Measurements from ENCODE around the gene RBM4.

Gene RBM4

DNA sequence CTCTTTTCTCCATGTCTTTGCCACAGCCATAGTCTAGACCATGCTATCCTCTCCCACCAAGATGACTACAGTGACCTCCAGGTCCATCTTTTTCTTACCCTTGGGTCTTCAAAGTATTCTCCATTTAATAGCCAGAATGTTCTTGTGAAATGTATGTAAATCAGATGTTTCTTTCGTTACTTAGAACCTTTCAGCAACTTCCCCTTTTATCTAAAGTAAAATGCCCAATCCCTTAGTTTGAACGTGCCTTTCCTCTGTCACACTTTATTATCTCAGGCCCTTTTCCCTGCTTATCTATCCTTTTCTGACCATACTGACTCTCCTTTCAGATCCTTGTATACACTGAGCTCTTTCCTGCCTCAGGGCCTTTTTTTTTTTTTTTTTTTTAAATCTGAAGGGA lies 21.3 kb downstream of the RBM4 start:
- no peak for DNase-seq

DNA sequence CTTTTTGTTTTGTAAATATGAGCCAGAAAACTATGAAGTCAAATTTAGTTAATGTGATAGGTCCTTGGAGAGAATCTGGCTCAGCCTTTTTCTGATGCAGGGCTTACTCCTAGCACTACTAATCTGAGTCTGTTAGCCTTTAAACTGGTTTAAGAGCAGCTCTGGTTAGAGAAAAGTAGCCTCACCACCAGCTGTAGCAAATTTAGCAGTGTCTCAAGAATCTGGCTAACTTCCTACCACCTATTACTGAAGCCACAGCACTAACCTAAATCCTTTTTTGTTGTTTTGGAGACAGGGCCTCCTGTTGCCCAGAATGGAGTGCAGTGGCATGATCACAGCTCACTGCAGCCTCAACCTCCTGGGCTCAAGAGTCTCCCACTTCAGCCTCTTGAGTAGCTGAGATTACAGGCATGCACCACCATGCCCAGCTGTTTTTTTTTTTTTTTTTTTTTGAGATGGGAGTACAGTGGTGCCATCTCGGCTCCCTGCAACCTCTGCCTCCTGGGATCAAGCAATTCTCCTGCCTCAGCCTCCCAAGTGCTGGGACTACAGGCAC lies 25.3 kb downstream of the RBM4 start:
- no peak for DNase-seq

DNA sequence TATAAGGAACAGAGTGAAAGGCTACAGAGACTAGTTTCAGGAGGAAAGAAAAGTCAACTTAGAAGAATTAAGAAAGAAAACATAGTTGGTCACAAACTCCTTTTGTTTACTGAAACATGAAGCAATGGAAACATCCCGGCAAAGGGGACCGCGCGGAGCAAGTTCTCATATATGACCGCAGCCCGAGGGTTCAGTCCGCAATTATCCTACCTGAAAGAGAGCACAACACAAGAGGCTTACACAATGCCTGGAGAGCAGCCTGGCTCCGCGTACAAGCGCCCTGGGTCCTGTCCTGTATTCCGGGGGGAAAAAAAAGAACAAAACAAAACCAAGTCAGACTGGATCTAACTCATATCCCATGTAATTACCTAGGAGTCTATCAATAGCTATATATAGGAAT lies 26.9 kb downstream of the RBM4 start:
- DNase-seq = no peak

DNA sequence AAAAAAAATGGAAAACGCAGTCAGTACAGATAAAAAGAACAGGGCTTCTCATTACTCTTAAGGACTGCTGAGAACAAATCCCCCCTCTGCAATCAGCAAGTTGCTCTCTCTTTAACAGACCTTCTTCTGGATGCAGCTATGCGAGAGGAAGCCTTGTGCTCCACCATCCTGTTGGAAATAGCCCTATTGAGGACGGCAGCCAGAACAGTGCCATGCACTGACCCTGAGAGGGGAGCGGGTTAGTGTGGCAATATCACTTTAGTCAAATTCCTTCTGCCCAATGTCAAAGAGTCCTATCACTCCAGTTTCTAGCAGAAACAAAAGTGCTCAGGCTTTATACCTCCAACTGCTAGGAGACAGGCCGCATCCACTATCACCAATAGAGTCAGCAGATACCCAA lies 32.3 kb downstream of the RBM4 start:
- DNase-seq = no peak

DNA sequence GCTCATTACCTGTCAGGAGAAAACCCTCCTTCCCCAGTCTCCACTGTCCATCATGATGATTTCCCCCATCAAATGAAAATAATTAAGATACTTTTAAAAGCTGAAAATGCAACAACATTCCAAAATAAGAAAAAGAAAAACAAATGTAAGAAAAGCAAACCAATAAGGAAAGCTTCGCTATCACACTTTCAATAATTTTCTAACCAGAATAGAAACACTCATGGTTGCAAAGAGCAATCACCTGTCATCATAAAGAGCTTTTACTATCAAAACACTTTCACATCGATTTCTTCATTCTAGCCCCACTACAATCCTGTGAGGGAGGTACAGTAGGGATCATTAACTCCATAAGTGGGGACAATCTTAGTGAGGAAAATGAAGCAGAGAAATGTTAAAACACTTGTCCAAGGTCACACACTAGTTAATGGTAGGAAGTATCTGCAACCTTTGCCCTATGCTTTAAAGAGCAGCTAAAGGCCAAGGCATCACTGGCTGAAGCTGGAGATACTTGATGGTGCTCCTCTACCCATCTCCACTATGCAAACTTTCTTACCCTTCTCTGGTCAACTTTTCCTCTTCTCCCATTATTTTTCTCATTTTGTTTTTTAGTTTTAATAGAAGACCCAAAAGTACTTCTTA lies 36.6 kb downstream of the RBM4 start:
- DNase-seq = no peak

DNA sequence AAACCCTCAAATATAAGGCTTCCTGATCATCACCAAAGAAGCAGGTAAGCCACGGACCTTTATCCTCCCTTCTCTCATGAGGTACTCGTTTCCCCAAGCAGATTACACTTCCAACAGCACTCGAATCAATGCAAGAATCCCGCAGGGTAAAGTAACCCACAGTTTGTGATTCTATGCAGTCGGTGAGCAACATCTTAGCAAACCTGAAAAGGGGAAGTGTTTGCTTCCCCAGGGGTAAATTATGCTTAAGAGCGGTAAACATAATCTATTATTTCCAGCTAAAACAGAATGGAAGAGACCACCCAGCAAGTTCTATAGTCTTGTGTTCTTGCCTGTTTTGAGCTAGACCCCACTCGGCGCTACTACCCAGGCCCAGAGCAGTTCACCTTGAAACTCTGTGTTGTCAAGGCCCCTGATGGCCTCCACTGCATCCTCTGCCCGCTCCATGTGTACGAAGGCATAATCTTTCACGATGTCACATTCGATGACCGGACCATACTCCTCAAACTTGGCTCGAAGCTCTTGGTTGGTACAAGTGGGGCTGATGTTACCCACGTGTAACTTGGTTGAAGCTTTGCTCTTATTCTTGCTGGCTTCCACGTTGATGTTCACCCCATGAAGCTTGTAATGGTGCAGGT lies 37.9 kb downstream of the RBM4 start:
- no peak for DNase-seq

DNA sequence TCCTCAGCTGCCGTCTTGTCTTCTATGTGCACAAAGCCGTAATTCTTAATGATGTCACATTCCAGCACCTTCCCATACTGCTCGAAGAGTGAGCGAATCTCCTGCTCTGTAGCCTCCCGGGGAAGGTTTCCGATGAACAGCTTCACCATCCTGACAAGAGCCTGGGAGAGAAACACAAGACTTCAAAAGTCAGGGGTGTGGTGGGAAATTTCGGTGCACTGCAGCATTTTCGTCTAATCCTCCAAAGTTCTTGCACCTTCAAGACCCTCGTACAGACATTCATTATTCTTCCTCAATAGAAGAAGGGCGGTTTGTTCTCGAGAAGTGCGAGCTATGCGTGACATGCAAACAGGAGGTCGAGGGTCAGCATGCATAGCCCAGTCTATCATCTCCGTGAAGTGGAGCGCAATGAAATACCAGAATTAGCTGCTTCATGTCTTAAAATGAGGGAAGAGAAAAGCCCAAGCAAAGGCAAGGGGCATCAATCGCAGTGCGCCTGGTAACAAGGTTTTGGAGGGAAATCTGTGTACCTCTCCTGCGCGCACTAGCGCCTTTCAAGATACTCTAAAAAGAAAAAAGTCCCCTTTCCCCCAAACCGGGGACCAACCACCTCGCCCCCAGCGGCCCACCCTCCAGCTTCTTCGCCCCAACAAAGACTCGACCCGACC lies 38.6 kb downstream of the RBM4 start:
- no peak for DNase-seq

DNA sequence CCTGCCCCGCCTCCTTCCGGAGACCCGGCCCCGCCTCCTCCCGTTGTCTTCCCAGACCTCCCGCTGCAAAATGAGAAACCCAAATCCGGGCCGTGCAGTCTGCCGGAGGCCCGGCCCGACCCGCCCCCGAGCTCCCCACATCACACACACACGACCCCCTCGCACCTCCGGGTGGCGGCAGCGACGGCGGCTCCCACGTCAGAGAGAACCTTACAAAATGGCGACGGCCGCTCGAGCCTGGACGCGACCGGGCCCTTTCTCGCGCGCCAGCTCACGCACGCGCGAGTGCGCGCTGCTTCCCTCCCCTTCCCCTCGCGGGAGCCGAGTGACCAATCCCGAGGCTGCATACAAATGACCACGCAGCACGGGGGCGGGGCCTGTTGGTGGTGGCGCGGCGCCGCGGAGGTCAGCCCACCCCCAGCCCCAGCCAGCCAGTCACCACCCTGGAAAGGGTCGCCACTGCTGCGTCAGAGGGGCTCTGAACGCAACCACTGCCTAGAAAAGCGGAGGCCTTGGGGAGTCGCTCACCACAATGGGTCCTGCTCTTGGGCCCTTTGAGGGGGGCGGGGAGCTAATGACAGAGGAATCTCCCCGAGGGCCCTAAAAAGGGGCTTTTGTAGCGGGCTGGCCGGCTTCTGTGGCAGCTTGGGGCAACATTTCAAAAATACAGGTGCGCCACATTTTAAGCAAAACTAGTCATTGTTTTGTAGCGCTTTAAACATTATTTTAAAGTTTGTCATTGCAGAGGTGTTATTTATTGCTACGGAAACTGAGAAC lies 39.3 kb downstream of the RBM4 start, which contains the start of gene RBM4B:
Gene RBM4B, minus strand, starts transcription at position 289 of the 777 bp plus-strand sequence. CDS start 808 bp downstream, outside the sequence.
- peak; percentile 95 for DNase-seq

DNA sequence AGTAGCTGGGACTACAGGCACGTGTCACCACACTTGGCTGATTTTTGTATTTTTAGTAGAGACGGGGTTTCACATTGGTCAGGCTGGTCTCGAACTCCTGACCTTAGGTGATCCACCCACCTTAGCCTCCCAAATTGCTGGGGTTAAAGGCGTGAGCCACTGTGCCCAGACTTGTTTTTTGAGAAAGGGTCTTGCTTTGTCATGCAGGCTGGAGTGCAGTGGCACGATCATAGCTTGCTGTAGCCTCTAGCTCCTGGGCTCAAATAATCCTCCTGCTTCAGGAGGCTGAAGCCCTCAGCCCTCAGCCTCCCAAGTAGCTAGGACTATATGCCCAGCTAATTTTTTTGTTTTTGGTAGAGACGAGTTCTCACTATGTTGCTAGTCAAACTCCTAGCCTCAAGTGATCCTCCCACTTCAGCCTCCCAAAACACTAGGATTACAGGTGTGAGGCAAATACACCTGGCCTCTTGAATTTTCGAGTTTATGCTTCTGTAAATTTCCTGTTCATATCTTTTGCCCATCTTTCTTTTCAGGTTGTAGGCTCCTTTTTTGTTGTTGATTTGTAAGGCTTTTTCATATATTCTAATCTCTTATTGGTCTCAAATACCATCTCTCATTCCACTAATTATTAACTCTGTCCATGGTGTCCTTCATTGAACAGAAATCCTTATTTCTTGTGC lies 42.6 kb downstream of the RBM4 start:
- DNase-seq = no peak

DNA sequence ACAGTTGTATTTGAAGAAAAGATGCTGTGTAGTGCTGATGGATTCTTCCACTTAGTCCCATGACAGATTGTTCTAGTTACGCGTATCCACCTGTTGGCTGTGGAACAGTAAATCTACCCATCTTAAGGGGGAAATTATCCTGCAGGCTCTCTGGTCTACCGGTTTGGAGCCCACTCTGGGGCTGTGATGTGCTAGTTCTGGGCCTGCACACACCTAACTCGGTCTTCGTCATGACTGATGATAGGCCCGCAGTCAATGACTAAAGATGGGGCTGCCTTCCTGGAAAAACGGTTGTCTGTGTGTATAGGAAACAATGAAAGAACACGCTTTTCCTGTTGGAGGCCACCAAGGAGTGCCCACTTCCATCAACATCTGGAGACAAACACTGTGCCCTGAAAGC lies 45.4 kb downstream of the RBM4 start:
- DNase-seq = no peak

DNA sequence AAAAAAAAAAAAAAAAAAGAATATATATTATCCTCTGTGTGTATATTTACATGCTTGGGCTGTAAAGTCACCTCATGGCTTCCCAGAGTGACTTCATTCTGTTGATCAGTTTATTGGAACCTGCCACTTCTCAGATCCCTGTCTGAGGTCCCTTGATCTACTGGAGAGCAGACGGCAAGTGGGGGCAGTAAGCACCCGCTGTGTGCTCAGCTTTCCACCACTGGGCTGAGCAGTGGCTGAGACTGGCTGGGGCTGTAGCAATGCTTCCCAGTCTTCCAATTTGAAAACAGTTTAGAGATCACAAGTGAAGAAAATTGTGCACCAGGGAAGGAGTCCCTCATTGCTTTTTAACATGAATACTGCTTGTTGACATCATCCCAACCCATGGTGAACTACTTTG lies 46.1 kb downstream of the RBM4 start:
- no peak for DNase-seq

DNA sequence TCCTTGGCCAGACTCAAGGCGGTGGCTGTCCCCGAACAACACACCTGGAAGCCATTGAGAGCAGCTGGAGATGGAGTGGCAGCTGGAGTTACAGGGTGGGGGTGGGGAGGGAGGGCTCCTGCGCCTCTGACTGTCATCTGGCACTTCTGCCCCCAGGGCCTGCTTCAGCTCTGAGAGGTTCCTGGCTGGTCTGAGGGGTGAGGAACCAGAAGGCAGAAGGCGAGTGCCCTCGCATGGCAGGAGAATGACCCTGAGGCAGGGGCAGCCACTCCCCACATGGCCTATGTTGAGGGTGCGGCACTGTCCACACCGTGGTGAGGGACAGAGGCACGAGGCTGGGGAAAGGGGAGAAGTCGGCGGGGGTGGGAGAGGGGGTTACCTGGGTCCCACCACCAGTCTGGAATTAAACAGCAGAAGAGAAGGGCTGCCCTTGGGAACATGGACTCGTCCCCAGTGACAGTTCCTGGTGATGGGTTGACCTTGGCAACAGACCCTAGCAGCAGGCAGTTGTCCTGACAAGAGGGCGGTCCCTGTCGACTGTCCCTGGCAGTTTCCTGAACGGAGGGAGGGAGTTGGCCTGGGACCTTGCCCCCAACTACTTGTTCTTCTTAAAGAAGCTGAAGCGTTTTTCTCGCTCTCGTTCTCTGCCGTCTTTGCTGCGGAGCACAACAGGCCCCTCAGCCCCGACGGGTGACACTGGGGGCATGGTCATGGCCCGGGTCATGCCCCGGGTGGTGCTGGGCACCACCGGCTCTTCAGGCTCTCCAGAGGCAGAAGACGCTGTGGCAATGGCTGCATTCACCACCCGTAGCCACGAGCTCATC lies 47.0 kb downstream of the RBM4 start:
- DNase-seq = no peak

DNA sequence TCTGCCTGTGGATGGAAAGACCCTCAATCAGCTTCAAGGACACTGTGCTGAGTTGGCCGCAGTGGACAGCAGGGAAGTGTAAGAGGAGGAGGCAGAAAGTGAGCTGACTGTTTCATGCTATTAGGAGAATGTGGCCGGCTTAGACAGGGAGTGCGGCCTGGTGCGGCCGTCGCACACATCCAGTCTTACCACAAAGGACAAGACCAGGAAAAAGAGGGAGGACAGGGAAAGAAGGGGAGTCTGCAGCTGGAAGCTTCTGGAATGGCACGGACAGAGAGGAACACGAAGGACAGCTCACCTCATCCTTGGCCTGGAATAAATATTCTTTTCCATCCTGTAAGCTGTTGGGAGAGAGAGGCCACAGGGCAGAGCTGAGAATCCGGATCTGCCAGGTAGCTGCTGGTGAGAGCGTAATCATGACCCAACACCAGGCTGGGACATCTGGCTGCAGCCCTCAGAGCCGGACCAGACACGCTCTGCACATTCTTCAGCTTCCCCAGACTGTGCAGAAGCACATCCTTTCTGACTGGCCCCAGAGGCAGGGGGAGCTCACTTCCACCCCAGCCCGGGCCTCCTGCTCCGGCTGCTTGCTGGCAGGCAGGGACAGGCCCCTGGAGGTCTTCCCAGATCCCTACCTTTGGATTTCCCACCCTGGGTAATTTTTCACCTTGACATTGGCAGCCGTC lies 47.7 kb downstream of the RBM4 start:
- no peak for DNase-seq

DNA sequence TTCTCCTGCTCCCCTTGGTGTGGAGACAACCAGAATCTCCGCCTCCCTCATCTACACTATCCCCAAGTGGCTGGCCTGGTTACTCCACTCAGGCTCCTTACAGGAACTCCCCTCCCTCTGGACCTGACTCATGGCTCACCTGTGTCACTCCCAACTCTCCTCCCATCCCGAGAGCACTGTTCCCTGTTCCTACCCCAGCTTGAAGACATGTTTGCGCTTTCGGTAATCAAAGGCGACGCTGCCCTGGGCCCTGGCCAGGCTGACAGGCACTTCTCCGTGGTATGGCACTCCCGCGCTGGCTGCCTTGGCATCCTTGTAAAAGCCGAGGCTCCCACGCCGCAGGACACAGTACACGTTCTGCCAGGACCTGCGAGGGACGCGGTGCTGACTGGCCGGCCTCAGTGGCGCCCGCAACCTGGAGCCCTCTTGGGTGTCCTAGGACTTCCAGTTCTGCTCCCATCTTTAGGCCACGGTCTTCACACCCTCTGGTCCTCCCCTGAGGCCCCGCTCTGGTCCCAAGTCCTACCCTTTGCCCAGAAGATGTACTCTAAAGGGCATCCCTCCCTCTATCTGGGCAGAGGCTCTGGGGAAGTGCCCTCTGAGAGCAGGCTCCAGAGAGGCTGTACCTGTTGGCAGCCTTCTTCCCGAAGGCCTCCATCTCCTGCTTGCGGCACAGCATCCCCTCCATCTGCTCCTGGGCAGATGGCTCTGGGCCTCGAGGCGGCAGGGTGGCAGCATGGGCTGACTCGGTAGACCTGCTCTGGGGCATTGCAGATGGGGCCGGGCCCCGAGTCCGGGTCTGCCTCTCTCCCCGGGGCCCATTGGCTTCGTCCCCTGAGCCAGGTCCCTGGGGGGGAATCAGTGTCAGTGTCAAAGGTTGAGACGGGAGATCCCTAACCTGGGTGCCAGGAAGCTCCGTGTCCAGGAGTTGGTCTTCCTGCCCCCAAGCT lies 48.6 kb downstream of the RBM4 start:
- no peak for DNase-seq

DNA sequence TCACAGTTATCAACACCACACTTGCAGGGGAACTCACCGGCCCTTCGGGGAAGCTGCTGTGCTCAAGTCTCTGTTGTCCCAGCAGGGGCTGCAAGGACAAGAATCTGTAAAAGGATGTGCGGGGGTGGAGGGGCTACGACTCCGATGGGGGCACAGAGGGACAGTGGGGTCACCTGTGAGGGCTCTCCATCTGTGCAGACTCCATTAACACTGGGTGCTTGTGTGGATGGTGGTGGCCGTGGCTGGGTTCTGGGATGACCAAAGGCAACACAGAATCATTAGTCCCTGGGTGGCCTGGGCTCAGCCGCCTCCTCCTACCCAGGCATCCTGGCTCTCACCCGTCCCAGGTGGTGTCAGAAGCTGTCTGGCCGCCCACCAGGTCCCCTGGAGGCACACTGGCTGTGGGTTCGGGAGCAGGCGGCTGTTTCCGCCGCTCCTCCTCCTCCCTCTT lies 49.4 kb downstream of the RBM4 start:
- no peak for DNase-seq

DNA sequence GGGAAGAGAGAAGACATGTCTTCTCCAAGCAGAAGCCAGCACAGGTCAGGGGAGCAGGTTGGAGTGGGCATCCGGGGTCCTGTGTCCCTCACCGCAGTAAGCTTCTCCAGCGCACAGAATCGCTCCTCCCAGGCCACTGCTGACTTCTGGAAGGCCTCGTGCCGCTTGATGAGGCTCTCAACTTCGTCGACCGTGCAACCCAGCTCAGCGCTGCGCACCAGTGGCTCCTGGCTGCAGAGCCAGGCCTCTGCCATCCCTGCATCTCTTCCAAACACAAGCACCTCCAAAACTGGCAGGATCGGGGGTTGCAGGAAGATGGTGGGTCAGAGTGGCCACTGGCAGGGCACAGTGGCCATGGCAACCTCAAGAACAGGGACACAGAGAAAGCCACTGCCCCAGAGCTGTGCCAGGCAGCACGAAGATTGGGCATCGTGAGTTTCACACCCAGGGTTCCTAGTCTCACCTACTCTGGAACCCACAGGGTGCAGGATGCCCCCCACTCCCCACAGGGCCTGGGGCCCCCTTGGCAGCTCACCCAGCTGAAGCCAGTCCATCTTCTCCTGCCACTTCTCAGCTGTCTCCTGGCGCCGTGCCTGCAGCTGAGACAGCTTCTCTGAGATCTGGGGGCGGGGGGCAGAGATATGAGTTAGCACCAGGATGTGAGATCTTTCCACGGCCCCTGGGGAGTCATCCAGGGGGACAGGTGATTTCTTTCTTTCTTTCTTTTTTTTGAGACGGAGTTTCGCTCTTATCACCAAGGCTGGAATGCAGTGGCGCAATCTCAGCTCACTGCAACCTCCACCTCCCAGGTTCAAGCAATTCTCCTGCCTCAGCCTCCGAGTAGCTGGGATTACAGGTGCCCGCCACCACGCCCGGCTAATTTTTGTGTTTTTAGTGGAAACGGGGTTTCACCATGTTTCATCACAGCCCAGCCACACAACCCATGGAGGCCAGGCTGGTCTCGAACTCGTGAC lies 50.3 kb downstream of the RBM4 start:
- DNase-seq = no peak

DNA sequence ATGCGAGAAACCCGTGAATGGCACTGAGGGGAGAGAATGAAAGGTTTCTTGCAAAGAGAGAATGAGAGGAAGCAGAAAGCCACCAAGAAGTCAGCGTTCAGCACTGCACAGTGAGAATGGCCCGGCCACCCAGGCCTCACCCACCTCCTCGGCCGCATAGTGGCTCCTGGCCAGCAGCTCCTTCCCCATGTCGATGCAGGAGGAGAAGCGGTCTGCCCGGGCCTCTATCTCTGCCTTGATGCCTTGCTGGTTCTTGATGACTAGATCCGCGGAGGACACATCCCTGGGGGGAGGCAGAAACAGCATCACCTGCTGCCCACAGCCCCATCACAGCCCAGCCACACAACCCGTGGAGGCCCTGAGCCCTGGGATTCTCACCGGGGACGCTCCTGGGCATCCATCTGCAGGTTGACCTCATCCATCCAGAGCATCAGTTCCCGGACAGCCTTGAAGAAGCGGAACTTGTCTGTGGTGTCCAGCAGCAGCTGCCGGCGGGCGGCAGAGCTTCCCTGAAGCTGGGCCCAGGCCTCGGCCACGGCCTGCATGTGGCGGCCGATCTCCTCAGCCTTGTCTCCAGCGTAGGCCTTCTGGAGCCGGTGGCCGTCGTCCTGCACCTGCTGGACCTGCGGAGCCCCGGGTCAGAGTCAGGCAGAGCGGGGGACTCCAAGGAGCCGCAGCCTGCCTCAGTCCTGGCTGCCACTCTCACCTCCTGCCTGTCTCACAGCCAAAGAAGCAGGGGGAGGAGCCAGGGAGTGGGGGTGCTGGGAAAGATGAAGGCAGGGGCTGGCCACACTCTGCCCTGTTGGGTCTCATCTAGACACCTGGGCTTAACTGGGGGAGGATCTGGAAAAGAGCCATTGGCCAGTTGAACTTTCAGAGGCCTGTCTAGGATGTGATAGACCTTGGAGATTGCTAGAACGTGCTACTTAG lies 51.4 kb downstream of the RBM4 start:
- no peak for DNase-seq
